HepG2 (cell line): ENCODE results near the gene GALR3. TPM values are rescaled to one million over a fixed set of nuclear protein-coding genes. Genes with fewer than 3 reads are reported as not detected.

Experiments used
- ATAC-seq: fragments of 200-7000 bp; cut with Tn5 transposase; 3 replicates; pipeline ENCODE4 v1.9.1; 2020; ENCODE audit warnings: mild to moderate bottlenecking, moderate library complexity
- BruUV-seq: library from RNA; stranded (reverse); fragments of 400-500 nt; replicated peaks from 2 replicates; lab custom pipeline; 2021; lab: Mats Ljungman, UMichigan
- CTCF ChIA-PET: fragments of 300-600 bp; formaldehyde crosslinking; extraction: SDS; loops from one replicate; lab custom pipeline; 2021; ENCODE audit warnings: low total read pairs, inconsistent platforms, low intra/inter-chr PET ratio; lab: Yijun Ruan, JAX
- POLR2A ChIA-PET: fragments of 350-600 bp; sonication (Branson Sonifier 250); formaldehyde crosslinking; loops from one replicate; lab custom pipeline; 2020; ENCODE audit warnings: antibody characterized with exemption, inconsistent platforms; lab: Yijun Ruan, JAX
- DNase-seq: peaks from one replicate; pipeline ENCODE4 v3.0.0-alpha.2; 2015; ENCODE audit warnings: low spot score
- FAIRE-seq: peaks from 3 replicates; lab custom pipeline; 2011; peaks lifted over from hg19 to GRCh38; lab: Jason Lieb, UNC
- H2AFZ ChIP-seq: one replicate; pipeline ENCODE4 v1.6.1; 2011; ENCODE audit warnings: low read length, inconsistent platforms
- H3K27ac ChIP-seq: fragments of 300-600 bp; 3 replicates; pipeline ENCODE4 v1.8.0; 2011; ENCODE audit warnings: mixed run types, mild to moderate bottlenecking, mixed read lengths, low read length, inconsistent platforms; ENCODE audit not compliant: insufficient read depth; ENCODE audit errors: extremely low read length
- H3K27me3 ChIP-seq, 2 experiments: fragments of 200-600 bp in 1 of 2; 2 replicates in 1 of 2; 3 replicates in 1 of 2; pipeline versions ENCODE4 v1.6.0 to v1.8.0; 2011; ENCODE audit warnings: low read length in 2 of 2, mild to moderate bottlenecking in 2 of 2, moderate library complexity in 2 of 2, inconsistent platforms in 1 of 2; ENCODE audit not compliant: insufficient read depth in 2 of 2, control insufficient read depth in 1 of 2
- H3K36me3 ChIP-seq, 2 experiments: fragments of 200-600 bp in 1 of 2; replicated peaks in 1 of 2; 2 replicates in 1 of 2; 3 replicates in 1 of 2; pipeline versions ENCODE4 v1.5.1 to v1.8.0; 2011; ENCODE audit warnings: low read length in 2 of 2, inconsistent platforms in 1 of 2; ENCODE audit not compliant: insufficient read depth in 2 of 2, control insufficient read depth in 1 of 2
- H3K4me1 ChIP-seq: 2 replicates; pipeline ENCODE4 v1.5.1; 2012; ENCODE audit warnings: low read length, inconsistent platforms; ENCODE audit not compliant: insufficient read depth
- H3K4me2 ChIP-seq: 2 replicates; pipeline ENCODE4 v1.6.0; 2011; ENCODE audit warnings: low read depth, low read length, inconsistent platforms
- H3K4me3 ChIP-seq, 3 experiments: fragments of 200-600 bp in 1 of 3; sonication (generic), shearing (Covaris generic) in 1 of 3; replicated peaks in 1 of 3; 2 replicates each; pipeline ENCODE4 v1.5.1; 2011 to 2016; ENCODE audit warnings: low read length in 3 of 3, inconsistent platforms in 2 of 3, low read depth in 2 of 3, mild to moderate bottlenecking in 2 of 3, control low read depth in 1 of 3, mixed read lengths in 1 of 3; ENCODE audit not compliant: insufficient read depth in 1 of 3
- H3K79me2 ChIP-seq: one replicate; pipeline ENCODE4 v1.6.1; 2011; ENCODE audit warnings: low read length, inconsistent platforms; ENCODE audit not compliant: insufficient read depth
- H3K9ac ChIP-seq: 2 replicates; pipeline ENCODE4 v1.6.0; 2011; ENCODE audit warnings: mild to moderate bottlenecking, low read depth, low read length, inconsistent platforms; ENCODE audit not compliant: insufficient read depth
- H3K9me3 ChIP-seq: 2 replicates; pipeline ENCODE4 v1.5.1; 2012; ENCODE audit warnings: mild to moderate bottlenecking, low read length
- H4K20me1 ChIP-seq: 2 replicates; pipeline ENCODE4 v1.6.0; 2011; ENCODE audit warnings: inconsistent platforms, mild to moderate bottlenecking, low read length, moderate library complexity; ENCODE audit not compliant: insufficient read depth
- FOXA1 ChIP-seq, 2 experiments: fragments of 450-650 bp in 1 of 2; sonication (generic) in 1 of 2; formaldehyde crosslinking in 1 of 2; IDR thresholded peaks; 2 replicates each; pipeline versions ENCODE4 v1.4.0 to v1.6.1; 2016 to 2020; ENCODE audit warnings: missing genetic modification reagents in 1 of 2
- HNF4A ChIP-seq: sonication (generic); formaldehyde crosslinking; IDR thresholded peaks from 2 replicates; pipeline ENCODE4 v1.4.0; 2020; ENCODE audit warnings: missing genetic modification reagents
- IRF1 ChIP-seq: sonication (generic); formaldehyde crosslinking; IDR thresholded peaks from 2 replicates; pipeline ENCODE4 v1.4.0; 2020; ENCODE audit warnings: low read depth, mild to moderate bottlenecking, missing genetic modification reagents
- MAZ ChIP-seq, 2 experiments: sonication (generic) in 1 of 2; formaldehyde crosslinking in 1 of 2; IDR thresholded peaks; 2 replicates each; pipeline versions ENCODE4 v1.5.0 to v1.6.1; 2012 to 2020; ENCODE audit warnings: low read depth in 2 of 2, mild to moderate bottlenecking in 2 of 2, borderline replicate concordance in 1 of 2, improper control_type of control experiment in 1 of 2, low read length in 1 of 2, missing genetic modification reagents in 1 of 2, moderate library complexity in 1 of 2
- MIER2 ChIP-seq: IDR thresholded peaks from 2 replicates; pipeline ENCODE4 v1.6.1; 2016; ENCODE audit warnings: missing biosample characterization, missing genetic modification reagents
- NFAT5 ChIP-seq: sonication (generic); formaldehyde crosslinking; IDR thresholded peaks from 2 replicates; pipeline ENCODE4 v1.4.0; 2020; ENCODE audit warnings: missing genetic modification reagents
- PBX2 ChIP-seq: IDR thresholded peaks from 2 replicates; pipeline ENCODE4 v1.6.1; 2016; ENCODE audit warnings: control low read depth
- PLRG1 ChIP-seq: fragments of 450-650 bp; conservative IDR thresholded peaks from 2 replicates; pipeline ENCODE4 v1.6.1; 2016
- PPARG ChIP-seq: conservative IDR thresholded peaks from 2 replicates; pipeline ENCODE4 v1.6.1; 2016; ENCODE audit warnings: missing biosample characterization, missing genetic modification reagents
- SAP130 ChIP-seq: IDR thresholded peaks from 2 replicates; pipeline ENCODE4 v1.6.1; 2016; ENCODE audit warnings: low read depth
- TEAD3 ChIP-seq: optimal IDR thresholded peaks from 2 replicates; pipeline ENCODE3; 2016; ENCODE audit warnings: borderline replicate concordance
- ZBTB14 ChIP-seq: sonication (generic); formaldehyde crosslinking; IDR thresholded peaks from 2 replicates; pipeline ENCODE4 v1.4.0; 2020; ENCODE audit warnings: missing genetic modification reagents
- ZNF256 ChIP-seq: sonication (generic); formaldehyde crosslinking; conservative IDR thresholded peaks from 2 replicates; pipeline ENCODE4 v1.4.0; 2020; ENCODE audit warnings: missing genetic modification reagents
- WGBS: methylation state at CpG from one replicate; pipeline ENCODE4 v1.1.6; 2017; ENCODE audit warnings: low lambda C conversion rate; 5-methylcytosine and 5-hydroxymethylcytosine counted together
- in situ Hi-C: cut with HindIII; loops from 2 replicates; pipeline ENCODE4 v1.10.0; 2017; ENCODE audit warnings: low pct_unique_long_range_greater_than_20kb; ENCODE audit not compliant: extremely low pct_ligation_motif_present
- intact Hi-C: fragments of 100-400 bp; cut with micrococcal nuclease; formaldehyde crosslinking; loops from one replicate; pipeline ENCODE4 v1.10.0; 2022; ENCODE audit not compliant: unreplicated experiment
- polyA plus RNA-seq, 8 experiments: library from polyadenylated mRNA; depleted of rRNA in 3 of 8; stranded (reverse) in 7 of 8; unstranded in 1 of 8; fragments of >200 nt; fragmentation: Illumina TruSeq in 4 of 8; extraction: Trizol in 4 of 8; gene quantifications; 2 replicates each; pipeline versions ENCODE4 v1.2.1 to v1.2.3, GENCODE V29; 2011 to 2016; ENCODE audit warnings: low read depth in 4 of 8, missing spikeins in 1 of 8, mixed read lengths in 1 of 8; ENCODE audit not compliant: insufficient read depth in 1 of 8
- total RNA-seq, 5 experiments: library from RNA; depleted of rRNA; stranded (reverse); fragments of >200 nt; fragmentation: Illumina TruSeq; extraction: Trizol; gene quantifications; 2 replicates each; pipeline ENCODE4 v1.2.3, GENCODE V29; 2016; ENCODE audit warnings: low read depth in 1 of 5

GALR3 gene
- total and polyA plus RNA-seq, 2 of the 13 experiments (the other 11 are each of a cell fraction or from before 2014, with no cell fraction given), result 0.13 TPM; not detected in 1

- no peak for TF ChIP-seq NFAT5 (CRISPR knock-in tag)
- TF ChIP-seq PBX2 (CRISPR knock-in tag), result no peak
- no peak for TF ChIP-seq ZNF256 (CRISPR knock-in tag)
- TF ChIP-seq MIER2, result no peak
- TF ChIP-seq TEAD3 (CRISPR knock-in tag), result no peak
- TF ChIP-seq PPARG (CRISPR knock-in tag), result peak; percentile 91
Observed at GRCh38 chr22:37794376-37794775, 28.8 kb upstream of the GALR3 start (continued).

GRCh38 chr22:37796079-37796478 lies 27.1 kb upstream of the GALR3 start:
- intact Hi-C loops, result no loop called here
- ChIA-PET POLR2A (interaction anchor here (0.9 to 1.5 kb wide), 2 partner anchors 9 to 12 kb away, joined by 3 to 7 read pairs; partner anchors contain the start of gene GCAT), CTCF (no interaction called here)
- in situ Hi-C loops, result no loop called here
- no peaks in the 10 kb centered on the region for H4K20me1 ChIP-seq
- H3K79me2 ChIP-seq, result no peaks in the 10 kb centered on the region
- BruUV-seq, result no TSS peak
- H3K4me1 ChIP-seq, result peaks cover 59% of the 10 kb centered on the region
- H3K27me3 ChIP-seq, result no peaks in the 10 kb centered on the region
- H3K4me3 ChIP-seq, result no peak overlapping the region
- DNase-seq (no peak), ATAC-seq (peak; percentile 34; the same call in 2 of the 3 replicates), FAIRE-seq (no peak)
- H3K27ac ChIP-seq, result no peak overlapping the region
- H3K9me3 ChIP-seq, result no peaks in the 10 kb centered on the region
- H3K36me3 ChIP-seq, result no peaks in the 10 kb centered on the region
- WGBS, result 25% methylated on average over 3 of the region's 3 CpGs
- H2AFZ ChIP-seq, result no peak overlapping the region
- peak overlapping the region; percentile 44 for H3K4me2 ChIP-seq
- no peak overlapping the region for H3K9ac ChIP-seq
- TF ChIP-seq SAP130 (CRISPR knock-in tag), result peak; percentile 25; the same call in 1 of the 2 replicates
- TF ChIP-seq HNF4A (CRISPR knock-in tag), result peak; percentile 33; the same call in 1 of the 2 replicates
- no peak for TF ChIP-seq ZBTB14 (CRISPR knock-in tag)
- TF ChIP-seq IRF1 (CRISPR knock-in tag), result no peak
- TF ChIP-seq FOXA1 (IDR thresholded peaks at IDR 0.05), result no peak
- 0 out of 2 replicates have a peak, but pooled peaks have one; percentile 23 for TF ChIP-seq FOXA1 (CRISPR knock-in tag; IDR thresholded peaks at IDR 0.05)
- no peak for TF ChIP-seq PLRG1
- TF ChIP-seq MAZ (IDR thresholded peaks at IDR 0.05; ENCODE audit: borderline replicate concordance, low read depth, low read length), result no peak
- no peak for TF ChIP-seq MAZ (CRISPR knock-in tag; IDR thresholded peaks at IDR 0.05; ENCODE audit: low read depth)
